Measurements from ENCODE around the gene TMUB1. TPM values are rescaled to one million over a fixed set of nuclear protein-coding genes. Genes with fewer than 3 reads are reported as not detected.

Gene TMUB1
- polyA plus RNA-seq, 4 donors: 19.2 to 42.8 (median 37.4) TPM

DNA sequence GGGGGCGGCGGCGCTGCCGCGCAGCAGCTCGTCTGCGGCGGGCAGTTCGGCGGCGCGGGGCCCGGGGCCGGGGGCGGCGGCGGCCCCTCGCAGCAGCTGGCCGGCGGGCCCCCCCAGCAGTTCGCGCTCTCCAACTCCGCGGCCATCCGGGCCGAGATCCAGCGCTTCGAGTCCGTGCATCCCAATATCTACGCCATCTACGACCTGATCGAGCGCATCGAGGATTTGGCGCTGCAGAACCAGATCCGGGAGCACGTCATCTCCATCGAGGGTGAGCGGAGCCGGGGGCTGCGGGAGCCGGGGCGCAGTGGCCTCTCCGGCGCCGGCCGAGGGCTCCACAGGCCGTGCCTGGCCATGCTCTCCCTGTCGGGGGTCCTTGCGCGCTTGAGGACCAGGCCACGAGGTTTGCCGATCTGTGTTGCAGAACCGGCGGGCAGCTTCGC lies 3.5 kb upstream of the TMUB1 start:
- no peak for DNase-seq (ENCODE audit: low read depth in 4 of 4, low spot score in 2 of 4)

DNA sequence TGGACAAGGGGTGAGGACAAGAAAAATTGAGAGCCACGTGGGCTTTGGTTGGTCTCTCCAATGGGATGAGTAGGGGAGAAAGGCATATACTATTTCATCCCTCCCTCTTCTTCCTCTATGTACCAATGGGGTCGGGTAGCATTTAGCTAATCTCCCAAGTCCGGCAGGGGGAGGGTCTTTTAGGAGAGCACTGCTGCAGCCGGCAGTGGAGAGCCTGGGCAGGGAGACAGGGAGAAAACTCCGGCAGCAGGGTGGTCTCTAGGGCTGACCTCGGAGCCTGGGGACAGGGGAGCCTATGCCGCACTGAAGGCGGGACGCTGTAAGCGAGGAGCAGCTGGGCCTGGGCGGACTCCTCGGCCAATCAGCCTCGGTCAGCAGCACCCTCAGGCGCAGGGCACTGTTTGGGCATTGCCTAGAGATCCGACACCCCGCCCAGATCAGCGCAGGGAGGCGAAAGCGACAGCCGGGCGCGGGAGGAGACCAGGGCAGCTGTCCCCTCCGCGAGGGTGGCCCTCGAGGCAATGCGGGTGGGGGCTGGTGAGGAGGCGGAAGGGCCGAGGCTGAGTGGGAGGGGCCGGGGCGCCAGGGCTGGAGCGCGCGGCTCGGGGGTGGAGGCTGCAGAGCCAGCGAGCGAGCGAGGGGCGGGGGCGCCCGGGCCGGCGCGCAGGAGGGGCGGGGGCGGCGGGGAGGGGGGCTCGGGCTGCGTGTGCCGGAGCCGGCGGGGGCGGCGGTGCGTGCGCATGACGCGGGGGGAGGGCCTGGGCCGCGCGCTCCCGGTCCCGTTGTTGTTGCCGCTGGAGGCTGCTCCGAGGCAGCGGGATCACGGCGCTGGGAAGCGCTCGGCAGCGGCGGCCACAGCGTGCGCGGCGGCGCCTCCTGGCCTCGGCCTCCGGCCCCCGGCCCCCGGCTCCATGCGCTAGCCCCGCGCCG lies 2.7 kb upstream of the TMUB1 start, which contains the start of gene AGAP3:
Gene AGAP3, plus strand, starts transcription at position 785 of the 930 bp plus-strand sequence. CDS start 267 bp downstream, outside the sequence.
- DNase-seq (ENCODE audit: low read depth in 4 of 4, low spot score in 2 of 4): peak in 1 of 4 donors; percentile 77

DNA sequence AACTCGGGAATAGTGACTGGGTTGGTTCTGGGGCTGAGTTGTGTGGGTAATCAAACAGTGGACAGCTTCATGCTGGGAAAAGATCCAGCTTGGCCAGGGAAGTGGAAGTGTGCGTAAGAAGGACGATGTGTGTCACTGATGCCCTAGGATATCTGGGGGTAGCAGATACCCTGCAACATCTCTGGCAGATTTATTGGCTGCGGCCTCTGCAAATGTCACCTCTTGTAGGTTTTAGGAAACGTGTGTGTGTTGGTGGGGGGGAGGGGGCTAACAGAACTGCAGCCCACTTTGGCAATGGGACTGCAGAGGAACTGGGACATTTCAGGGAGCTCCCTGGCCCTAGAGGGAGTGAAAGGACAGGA lies 2.0 kb upstream of the TMUB1 start:
- DNase-seq (ENCODE audit: low read depth in 4 of 4, low spot score in 2 of 4): no peak

DNA sequence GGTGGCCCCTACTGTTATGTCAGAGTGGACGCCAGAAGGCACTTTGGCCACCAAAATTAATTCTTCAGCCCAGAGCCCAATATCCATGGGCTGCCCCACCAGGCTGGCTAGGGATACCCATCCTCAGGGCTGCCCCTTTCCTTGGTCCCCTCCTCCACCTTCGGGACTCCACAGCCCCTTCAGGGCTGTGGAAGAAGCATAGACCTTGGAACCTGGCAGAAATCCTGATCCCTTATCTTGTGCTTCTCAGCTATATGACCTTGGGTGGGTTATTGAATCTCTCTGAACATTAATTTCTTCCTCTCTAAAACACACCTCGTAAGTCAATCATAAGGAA lies 499 bp upstream of the TMUB1 start:
- no peak for DNase-seq (ENCODE audit: low read depth in 4 of 4, low spot score in 2 of 4)

DNA sequence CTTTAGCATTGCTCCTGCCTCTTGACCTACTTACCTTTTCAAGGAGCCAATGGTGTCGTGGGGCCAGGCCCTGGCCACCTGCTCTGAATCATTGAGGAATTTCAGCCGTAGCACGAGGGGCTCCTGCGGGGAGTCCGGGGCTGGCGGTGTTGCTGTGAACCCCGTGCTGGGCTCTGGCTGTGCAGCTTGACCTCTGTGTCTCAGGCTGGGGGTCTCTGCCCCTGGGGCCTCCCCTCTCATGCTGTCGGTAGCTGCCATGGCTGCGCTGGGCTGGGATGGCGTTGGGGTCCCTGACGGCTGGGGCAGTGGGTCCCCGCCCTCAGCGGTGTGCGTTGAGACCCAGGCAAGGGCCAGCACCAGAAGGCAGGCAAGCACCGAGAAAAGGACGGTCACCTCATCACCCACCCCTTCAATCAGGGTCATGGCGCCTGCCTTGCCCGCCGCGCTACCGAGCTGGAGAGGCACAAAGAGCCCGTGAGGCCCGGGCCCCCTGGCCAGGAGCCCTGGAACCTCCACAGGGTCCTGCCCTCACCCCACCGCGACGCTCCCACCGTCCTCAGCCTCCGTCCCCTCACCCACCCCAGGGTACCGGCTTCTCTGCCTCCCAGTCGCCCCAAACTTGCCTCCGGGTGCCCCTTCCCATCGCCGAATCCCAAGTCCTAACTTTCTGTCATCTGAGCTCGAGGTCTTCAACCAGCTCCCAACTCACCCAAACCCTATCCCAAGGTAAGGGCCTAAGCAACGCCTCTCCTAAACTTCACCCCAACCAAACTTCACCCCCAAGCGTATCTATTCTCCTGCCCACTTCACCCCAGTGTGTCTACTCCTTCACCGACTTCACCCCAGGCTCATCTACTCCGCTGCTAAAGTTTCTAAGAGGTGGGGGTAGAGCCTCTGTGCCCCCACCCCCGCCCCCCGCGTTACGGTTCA lies 887 bp downstream of the TMUB1 start:
- DNase-seq (ENCODE audit: low read depth in 4 of 4, low spot score in 2 of 4): no peak

DNA sequence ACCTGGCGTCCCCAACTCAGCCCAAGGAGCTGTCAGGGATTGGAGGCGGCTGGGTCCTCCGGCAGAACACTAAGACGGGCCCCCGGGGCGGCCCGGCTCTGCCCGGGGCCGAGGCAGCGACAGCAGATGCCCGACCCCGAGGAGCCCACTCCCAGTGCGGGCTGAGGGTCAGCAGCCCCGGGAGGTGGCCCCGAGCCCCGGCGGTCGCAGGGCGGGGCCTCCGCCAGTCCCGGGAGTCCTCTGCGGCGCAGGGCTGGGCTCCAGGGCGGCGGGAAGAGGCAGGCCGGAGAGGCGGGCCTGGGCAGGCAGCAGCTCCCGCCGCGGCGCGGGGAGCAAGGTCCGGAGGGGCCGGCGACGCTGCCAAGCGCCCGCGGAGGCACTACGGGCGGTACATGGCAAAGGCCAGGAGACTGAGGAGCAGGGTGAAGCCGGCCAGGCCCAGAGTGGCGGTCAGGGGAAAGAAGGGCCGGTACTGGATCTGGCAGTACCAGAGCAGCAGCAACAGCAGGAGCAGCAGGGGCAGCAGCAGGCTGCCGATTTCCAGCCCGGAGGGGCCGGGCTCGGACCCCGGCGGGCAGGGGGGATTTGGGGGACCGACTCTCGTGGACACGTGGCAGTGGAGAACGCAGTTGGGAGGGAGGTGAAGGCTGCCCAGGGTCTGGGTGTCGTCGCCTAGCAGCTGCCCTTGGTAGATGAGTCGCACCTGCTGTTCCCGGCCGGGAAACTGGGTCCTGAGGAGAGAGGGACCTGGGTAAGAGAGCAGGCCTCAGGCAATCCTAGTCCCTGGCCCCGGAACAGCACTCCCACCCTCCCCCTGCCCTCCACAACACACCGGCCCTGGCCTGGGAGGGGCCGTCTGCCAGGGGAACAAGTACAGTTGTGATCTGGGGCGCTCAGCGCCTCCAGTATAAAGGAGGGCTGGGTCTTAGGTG lies 1.9 kb downstream of the TMUB1 start:
- DNase-seq (ENCODE audit: low read depth in 4 of 4, low spot score in 2 of 4): no peak

DNA sequence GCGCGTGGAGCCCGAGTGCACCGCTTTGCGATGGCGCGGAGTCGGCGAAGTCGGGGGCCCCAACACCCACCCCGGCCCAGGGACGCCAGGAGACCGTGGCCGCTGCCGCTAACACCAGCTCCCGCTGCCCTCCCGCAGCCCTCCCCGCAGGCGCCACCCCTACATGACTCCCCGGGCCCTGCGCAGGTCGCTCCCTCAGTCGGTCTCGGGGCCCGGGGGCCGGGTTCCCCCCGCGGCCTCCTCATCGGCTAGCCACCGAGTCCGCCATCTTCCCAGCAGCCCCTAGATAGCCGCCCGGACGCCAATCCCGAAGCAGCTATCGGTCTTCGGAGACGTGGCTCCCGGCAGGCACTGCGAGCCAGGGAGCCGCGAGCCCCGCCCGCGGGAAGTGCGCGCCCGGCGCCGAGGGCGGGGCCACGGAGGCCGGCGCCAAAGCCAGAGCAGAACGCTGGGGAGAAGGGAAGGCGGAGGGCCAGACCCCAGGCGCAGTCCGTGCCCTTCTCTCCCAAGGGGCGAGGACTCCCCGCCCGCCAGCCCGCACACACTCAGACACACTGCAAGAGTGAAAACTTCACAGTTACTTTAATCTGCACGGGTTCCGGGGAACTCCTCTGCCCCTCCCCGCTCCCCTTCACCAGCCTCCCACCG lies 2.6 kb downstream of the TMUB1 start, which contains the start of gene FASTK:
Gene FASTK, minus strand, starts transcription at position 288 of the 648 bp plus-strand sequence. Its CDS starts 43 bp downstream, at position 245.
- peak in 1 of 4 donors; percentile 88 for DNase-seq (ENCODE audit: low read depth in 4 of 4, low spot score in 2 of 4)

DNA sequence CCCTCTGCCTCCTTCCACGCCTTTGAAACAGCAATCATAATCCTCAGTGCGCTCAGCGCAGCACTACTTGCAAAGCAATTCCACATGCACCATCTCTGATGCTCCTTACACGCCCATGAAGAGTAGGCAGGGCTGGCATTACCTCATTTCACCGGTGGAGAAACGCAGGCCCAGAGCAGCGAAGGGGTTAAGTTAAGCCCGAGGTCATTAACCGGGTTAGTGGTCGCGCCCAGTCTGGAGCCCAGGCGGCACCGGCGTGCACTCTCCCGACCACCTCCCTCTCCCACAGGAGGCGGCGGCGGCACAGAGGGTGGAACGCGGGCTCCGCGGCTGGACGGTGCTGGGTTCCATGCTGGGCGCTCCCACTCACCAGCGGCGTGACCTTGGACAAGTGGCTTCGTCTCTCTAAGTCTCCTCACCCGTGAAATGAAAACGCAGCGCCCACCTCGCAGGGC lies 3.2 kb downstream of the TMUB1 start:
- no peak for DNase-seq (ENCODE audit: low read depth in 4 of 4, low spot score in 2 of 4)

DNA sequence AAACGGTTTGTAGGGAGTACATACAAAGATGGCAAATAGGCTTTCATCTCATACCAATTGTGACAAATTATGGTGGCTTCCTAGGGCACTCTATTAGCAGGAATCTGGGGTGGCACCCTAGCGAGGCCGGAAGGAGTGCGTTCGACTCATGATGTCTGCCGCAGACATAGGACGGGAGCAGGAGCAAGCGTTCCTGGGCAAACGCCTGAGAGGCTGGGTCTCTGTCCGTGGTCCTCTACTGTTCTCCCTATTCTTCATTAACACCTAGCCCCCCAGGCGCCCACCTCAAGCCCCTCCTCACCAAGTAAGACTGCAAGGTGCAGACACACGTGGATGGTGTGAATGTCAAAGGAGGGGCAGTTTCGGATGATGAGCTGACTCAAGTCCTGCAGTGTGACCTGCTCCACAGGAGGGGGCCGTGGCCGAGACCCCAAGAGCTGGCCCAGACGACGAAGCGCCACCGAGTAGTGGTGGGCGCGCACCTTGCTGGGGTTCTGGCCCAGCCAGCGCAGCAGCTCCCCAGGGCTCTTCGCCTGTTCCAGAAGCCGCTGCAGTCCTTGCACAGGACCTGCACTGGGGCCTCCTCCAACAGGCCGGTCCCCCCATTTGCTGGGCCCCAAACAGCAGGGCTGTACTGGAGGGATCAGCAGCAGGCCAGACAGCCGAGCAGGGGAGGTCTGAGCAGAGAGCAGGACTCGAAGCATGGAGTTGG lies 3.9 kb downstream of the TMUB1 start:
- no peak for DNase-seq (ENCODE audit: low read depth in 4 of 4, low spot score in 2 of 4)

DNA sequence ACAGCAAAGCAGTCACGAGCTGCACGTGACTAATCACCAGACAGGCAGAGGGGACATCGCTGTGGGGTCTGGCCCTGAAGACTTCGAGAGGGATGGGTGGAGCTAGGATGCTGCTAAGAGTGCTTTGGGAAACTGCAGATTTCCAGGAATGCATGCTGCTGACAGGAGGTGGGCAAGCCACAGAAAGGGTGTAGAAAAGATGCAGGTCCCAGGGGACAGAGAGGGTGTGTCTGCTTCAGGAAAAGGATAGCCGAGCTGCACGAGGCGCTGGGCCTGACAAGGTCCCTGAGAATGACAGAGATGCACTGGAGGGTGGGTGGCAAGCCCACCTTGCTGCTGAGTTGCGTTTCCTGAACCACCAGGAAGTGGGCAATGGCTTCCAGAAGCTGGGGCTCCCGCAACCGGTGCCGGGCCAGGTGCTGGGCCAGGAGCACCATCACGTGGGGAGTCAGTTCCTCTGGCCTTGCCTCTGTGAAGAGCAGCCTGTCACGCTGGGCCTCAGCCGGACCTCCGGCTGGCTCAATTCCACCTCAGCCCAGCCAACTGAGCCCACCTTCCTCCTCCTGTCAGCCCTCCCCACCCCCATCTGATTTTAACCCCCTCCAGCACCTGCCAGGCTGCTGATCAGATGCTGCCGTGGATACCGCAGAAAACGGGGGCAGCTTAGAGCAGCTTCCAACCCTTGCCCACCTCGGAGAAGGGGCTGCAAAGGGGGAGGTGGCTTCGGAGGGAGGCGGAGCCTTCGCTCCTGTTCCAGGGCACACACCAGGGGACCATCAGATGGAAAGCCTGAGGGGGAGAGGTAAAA lies 4.9 kb downstream of the TMUB1 start:
- DNase-seq (ENCODE audit: low read depth in 4 of 4, low spot score in 2 of 4): no peak

DNA sequence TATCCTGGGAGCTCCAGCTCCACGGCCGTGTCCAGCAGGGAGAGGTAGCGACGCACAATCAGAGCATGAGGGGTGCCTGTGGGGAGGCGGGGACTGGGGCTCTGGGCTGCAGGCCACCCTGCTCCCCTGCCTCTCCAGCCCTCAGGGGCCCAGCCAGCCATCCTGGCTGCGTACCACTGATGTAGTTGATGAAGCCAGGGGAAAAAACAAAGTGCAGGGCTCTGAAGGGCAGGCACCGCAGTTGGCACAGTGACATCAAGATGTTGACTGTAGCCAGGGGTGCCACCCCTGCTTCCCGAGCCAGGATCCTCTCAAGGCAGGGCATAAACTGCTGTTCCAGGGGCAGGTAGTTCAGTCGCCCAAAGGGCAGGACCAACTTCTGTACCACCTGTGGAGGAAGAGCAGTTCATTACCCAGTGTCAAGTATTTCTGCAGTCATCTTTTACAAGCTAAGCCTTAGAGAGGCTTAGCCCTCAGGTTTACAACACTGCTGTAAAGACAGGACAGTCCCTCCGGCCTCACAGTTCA lies 5.5 kb downstream of the TMUB1 start:
- no peak for DNase-seq (ENCODE audit: low read depth in 4 of 4, low spot score in 2 of 4)

DNA sequence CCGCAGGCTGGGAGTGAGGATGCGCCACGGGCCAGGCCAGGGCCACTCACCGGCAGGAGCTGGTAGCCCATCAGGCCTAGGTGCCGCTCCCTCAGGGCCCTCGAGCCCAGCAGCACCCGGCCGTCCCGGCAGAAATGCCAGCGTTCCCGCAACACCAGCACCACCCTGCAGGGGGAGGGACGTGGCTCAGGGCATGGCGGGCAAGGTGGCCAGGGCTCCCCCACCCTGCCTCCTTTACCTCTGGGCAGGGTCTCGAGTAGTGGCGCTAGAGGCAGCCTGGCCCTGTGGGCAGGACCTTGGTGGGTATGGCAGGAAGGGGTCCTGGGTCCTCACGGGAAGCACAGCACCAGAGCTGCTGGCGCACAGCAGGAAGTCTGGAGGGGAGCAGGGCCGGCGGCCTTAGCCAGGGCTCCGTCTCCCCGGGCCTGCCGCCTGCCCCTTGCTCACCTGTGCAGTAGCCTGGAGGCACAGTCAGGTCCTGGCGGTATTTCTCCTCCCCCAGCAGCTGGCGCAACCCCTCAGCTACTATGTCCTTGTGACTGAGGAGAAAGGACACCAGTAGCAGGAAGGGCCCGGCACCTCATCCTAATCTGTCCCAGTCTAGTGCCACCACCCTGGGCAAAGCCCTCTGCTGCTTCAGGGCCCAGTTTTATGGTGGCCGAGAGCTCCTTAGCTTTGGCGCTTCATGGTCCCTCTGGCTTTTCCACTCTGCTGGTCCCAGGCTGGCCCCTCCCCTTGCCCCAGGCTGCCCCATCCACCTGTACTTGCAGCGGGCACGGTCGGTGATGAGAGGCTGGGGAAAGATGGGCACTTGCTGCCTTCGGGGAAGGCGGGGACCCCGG lies 6.2 kb downstream of the TMUB1 start:
- no peak for DNase-seq (ENCODE audit: low read depth in 4 of 4, low spot score in 2 of 4)

DNA sequence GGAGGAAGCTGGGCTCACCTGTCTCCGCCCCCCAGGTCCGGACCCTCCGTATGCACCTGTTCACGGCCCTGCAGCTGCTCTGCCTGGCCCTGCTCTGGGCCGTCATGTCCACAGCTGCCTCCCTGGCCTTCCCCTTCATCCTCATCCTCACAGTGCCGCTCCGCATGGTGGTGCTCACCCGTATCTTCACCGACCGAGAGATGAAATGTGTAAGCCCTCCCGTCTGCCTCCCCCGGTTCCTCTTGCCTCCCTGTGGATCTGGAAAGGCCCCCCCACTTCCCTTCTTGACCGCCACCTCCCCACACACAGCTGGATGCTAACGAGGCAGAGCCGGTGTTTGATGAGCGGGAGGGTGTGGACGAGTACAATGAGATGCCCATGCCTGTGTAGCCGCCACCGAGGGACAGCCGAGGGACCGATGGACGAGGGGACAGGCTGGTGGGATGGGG lies 7.3 kb downstream of the TMUB1 start:
- no peak for DNase-seq (ENCODE audit: low read depth in 4 of 4, low spot score in 2 of 4)

DNA sequence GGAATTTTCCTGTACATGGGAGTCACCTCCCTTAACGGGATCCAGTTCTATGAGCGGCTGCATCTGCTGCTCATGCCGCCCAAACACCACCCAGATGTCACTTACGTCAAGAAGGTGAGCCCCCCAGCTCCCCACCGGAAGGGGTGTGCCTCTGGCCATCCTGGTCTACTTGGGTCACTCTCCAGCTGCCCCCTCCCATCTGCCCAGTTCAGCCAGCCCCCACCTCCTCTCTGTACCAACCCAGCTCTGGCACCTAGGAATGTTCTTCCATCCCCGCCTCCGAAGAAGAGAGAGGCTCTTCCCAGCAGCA lies 7.7 kb downstream of the TMUB1 start:
- no peak for DNase-seq (ENCODE audit: low read depth in 4 of 4, low spot score in 2 of 4)

DNA sequence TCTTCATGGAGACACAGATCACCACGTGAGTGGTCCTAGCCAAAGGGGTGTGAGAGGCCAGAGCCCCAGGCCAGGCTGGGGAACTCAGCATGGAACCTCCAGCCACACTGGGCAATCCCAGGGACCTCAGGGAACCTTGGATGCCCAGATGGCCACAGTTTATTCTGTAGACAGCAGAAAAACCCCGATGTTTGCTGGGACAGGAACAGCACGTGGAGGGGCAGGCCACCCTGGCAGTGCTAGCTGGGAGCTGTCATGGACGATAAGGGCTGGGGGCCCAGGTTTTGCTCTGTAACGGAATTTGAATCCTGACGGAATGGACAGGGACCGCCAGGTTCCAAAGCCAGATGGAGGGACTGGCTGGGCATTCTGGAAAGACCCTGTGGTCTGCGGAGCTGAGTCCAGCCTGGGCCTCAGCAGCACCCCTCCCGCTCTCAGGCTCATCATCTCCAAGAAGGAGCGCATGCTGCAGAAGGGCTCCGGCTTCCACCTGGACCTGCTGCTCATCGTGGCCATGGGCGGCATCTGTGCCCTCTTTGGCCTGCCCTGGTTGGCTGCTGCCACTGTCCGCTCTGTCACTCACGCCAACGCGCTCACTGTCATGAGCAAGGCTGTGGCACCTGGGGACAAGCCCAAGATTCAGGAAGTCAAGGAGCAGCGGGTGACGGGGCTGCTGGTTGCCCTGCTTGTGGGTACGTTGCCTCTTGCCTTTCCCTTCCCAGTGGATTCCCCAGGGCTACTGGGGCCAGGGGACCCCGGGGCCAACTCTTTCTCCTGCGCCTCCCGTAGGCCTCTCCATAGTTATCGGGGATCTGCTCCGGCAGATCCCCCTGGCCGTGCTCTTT lies 8.3 kb downstream of the TMUB1 start:
- DNase-seq (ENCODE audit: low read depth in 4 of 4, low spot score in 2 of 4): no peak

DNA sequence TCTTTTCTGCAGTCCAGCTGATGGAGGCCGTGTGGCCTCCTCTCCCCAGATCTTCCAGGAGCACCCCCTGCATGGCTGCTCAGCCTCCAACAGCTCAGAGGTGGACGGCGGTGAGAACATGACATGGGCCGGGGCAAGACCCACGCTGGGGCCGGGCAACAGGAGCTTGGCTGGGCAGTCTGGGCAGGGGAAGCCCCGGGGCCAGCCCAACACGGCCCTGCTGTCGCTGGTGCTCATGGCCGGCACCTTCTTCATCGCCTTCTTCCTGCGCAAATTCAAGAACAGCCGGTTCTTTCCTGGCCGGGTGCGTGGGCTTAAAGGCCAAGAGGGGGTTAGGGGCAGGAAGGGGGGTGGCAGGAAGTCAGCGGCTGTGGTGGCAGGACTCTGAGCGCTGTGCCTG lies 9.3 kb downstream of the TMUB1 start:
- DNase-seq (ENCODE audit: low read depth in 4 of 4, low spot score in 2 of 4): no peak

Data from left renal cortex interstitium (tissue), 4 donors.